GM18907 (cell line): ENCODE results near the gene BOLL.
"Not testable (repeated sequence)": the region's sequence is repeated elsewhere in the genome, so short reads cannot be mapped to it uniquely, and the experiment has no call there.

Source experiments
- ATAC-seq: cut with Tn5 transposase; IDR thresholded peaks from one replicate; pipeline ENCODE4 v1.9.1; 2021; ENCODE audit warnings: mild to moderate bottlenecking, moderate library complexity; ENCODE audit not compliant: unreplicated experiment

Gene BOLL

DNA sequence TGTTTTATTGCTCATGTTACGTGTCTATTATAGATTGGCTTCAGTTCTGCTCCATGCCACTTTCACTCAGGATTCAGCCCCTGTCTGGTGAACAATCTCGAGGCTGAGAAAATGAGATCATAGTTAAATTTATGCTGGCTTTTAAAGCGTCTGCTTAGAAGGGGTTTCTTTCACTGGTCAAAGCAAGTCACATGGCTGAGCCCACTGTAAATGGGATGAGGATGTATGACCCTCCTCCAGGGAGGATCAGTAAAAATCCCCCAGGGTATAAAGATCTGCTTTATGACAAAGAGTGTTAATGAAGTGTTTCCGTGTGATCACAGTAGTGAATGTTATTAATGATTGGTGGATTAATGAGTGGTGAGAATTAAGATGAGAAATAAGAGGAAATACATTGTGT is 13.1 kb upstream of the BOLL start:
- ATAC-seq = no peak

DNA sequence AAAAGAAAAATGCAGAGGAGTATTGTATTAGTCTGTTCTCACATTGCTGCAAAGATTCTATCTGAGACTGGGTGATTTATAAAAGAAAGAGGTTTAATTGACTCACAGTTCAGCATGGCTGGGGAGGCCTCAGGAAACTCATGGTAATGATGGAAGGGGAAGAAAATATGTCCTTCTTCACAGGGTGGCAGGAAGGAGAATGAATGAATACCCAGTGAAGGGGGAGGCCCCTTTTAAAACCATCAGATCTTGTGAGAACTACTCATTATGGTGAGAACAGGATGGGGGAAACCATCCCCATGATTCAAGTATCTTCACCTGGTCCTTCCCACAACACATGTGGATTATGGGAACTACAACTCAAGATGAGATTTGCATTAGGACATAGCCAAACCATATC is 10.2 kb upstream of the BOLL start:
- no peak for ATAC-seq

DNA sequence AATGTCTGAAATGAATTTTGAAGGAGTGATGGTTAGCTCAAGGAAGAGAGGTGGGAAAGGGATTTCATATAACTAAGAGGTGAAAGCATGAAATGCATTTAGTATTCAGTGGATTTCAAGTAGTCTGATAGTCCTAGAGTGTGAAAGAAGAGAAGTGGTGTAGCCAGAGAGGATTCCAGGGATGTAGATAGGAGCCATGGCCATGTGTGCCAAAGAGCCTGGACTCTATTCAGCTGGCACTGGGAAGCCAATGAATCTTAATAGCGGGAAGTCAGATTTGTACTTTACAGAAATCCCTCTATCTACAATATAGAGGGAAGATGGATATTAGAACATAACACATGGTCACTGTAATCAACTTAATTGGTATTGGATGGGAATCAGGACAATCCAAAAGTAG is 8.3 kb upstream of the BOLL start:
- no peak for ATAC-seq

DNA sequence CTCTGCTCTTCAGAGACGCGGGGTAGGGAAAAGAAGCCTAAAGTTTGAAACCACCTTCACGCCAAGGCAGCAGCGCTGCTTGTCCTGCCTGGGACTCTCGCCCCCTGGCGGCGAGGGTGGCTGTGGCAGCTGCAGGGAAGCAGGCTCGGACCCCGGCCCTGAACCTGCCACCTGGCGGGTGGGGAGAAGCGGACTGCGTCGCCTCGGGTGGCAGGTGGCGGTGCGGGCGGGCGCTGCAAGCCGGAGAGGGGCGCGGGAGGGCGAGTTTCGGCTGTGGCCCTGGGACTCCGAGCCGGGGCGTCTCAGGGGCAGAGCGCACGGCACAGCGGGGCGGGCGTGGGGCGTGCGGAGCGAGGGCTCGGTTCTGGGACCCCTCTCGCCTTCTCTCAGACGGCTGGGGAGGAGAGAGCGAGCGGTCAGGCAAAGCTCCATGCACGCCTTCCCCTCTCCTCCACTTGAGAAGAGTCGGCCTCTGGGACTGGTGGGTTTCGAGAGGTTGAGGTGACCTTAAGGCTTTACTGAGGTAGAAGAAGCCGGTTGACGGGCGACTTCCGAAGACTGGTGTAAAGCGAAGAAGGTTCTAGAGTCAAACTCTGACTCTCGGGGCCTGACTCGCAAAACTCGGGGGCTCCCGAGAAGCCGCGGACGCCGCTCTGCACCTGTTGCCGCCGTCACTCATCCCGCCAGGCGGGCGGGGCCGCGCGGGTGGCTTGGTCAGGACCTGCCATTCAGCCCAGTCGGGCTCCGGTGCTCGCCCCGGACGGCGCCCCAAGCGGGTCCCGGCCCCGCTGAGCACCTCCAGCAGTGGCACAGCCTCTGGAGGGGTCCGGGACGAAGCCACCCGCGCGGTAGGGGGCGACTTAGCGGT is 1.1 kb upstream of the BOLL start:
- peak; percentile 67 for ATAC-seq

DNA sequence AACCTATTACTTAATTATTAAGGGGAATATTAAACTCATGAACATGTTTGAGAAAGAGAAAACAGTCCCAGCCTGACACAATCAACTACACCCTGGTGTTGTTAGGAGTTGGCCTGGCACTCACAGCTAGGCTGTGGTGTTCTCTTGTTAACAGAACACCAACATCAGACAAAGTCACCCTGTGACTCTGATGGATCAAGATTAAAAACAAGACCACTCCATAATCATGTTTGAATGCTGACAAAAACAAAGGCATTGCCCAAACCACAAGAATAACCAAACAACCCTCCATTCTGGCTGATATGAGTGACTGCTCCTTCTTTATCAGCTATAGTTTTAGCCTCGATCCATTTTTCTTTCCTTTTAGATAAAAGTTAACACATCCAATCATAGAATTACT is 3.0 kb downstream of the BOLL start:
- ATAC-seq = no peak

DNA sequence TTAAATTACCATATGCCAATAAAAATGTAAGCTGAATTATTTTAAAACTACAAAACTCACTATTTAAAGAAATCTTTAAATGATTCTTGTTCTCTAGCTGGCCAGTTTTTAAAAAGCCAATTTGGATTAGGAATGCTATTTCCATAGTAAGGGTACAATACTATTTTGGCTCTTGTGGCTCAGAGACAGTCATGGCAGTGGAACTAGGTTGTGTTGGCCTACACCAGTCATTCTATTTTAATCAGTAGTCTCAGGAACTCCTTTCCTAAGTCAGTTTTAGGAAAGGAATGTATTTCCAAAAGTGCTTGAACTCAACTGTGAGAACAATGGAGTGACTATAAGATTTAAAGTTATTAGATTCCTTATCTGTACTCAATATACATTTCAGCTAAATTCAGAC is 5.9 kb downstream of the BOLL start:
- ATAC-seq = no peak

DNA sequence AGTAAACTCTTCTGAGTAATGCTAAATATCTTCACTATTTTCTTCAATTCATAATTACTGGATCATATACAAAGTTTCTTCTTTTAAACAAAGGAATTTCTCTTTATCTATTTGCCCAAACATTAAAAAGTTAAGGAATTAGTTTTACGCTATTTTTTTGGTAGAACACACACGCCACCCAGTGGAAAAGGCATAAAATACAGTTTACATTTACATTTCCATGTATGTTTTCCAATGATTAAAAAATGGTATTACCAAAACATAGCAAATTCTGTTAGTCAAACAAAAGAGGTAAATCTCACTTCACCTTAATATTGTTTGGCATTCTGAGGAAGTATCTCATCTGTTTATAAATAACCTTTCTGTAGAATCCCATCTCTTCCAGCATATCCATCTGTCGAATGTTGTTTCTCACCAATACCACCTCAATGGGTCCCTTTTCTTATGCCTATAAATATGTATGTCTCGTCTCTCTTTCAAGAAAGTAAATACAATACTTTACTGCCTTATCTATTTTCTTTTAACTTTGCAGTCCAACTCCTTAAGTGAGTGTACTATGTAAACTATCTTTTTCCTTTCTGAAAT is 7.2 kb downstream of the BOLL start:
- no peak for ATAC-seq

DNA sequence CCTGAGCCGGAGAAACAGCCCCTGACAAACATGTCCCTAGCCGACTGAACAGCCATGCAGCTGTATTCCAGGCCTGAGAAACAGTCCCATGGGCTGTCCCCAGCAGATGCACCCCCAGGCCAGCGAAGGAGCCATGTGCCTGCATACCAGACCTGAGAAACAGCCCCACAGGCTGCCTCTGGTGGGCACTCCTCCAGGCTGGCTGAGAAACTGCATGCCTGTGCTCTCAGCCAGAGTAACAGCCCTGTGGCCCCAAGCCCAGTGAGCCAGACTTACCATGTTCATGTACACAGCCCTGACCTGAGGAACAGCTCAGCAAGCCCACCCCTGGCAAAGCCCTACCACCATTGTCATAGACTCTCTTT is 24.8 kb downstream of the BOLL start:
- ATAC-seq = no peak

DNA sequence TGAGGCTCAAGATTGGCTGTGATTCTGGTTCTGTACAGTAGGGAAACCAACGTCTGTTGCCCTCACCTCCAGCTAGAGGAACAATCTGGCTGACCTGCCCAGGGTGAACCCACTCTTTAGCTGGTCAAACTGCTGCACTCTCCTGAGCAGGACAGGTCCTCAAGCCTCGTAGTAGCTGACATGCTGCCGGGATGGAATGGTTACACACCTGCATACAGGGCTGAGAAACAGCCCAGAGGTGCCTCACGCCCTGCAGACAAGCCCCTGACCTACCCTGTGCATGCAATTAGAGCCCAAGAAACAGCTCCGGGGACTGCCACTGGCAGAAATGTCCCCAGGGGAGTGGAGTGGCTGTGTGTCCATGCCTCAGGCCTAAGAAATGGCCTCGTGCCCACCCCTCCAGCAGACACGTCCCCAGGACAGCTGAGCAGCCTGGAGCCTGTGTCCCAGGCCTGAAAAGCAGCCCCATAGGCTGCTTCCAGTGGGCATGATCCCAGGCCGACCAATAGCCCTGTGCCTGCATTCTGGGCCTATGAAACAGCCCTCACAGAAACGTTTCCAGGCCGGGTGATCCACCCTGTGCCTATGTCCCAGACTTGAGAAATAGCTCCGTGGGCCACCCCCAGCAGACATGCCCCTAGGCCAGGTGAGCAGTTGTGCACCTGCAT is 25.4 kb downstream of the BOLL start:
- no peak for ATAC-seq

DNA sequence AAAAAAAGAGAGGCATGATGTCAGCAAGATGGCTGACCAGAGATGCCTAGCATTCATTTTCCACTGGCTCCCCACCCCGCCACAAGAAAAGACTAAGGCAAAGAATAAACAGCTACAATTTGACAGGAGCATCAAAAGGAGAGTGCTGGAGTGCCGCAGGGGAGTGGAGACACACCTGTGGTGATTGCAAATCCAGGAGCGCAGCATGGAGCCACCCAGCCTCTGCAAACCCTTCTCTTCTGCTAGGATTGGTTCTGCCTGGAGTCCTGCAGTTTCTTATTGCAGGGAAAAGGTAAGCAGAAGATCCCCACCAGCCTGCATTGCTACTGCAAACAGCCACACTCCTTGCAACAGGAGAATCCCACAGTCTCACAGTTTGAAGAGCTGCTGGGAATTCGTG is 26.1 kb downstream of the BOLL start:
- no peak for ATAC-seq

DNA sequence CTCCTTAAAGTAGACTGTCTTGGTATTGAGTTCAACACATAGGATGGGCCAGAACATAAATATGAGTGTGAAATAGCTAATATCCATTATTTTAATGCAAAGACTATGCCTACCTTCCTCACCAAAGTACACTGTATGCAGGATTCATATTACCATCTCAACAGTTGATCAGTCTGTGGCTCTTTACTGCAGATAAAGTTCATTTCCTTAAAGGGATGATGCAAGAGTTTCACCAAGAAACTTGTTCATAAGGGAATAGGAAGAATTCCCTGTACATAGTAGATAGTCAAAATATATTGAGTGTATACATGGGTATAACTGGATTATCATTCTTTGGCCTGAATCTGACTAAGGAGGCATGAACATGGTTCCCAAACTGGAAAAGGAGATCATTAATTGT is 44.9 kb downstream of the BOLL start:
- no peak for ATAC-seq

DNA sequence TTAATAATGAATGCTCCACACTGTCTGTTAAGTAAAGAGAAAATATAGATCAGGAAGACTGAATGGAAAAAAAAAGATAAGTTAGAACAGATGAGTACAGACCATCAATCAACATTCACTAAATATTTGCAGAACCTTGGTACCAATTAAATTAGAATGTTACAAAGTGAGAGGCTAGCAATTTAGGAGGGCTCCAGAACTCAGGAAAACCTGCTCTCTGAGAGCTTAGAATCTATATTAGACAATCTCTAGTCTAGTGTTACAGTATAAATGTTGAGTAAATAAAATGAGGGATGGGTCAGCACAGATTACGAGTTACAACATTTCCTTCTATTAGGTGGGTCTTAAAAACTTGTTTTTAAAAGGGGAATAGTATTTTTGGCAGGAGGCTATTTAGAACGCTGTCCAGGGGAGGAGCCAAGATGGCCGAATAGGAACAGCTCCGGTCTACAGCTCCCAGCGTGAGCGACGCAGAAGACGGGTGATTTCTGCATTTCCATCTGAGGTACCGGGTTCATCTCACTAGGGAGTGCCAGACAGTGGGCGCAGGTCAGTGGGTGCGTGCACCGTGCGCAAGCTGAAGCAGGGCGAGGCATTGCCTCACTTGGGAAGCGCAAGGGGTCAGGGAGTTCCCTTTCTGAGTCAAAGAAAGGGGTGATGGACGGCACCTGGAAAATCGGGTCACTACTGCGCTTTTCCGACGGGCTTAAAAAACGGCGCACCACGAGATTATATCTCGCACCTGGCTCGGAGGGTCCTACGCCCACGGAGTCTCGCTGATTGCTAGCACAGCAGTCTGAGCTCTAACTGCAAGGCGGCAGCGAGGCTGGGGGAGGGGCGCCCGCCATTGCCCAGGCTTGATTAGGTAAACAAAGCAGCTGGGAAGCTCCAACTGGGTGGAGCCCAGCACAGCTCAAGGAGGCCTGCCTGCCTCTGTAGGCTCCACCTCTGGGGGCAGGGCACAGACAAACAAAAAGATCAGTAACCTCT is 56.3 kb downstream of the BOLL start:
- not testable (repeated sequence) for ATAC-seq

DNA sequence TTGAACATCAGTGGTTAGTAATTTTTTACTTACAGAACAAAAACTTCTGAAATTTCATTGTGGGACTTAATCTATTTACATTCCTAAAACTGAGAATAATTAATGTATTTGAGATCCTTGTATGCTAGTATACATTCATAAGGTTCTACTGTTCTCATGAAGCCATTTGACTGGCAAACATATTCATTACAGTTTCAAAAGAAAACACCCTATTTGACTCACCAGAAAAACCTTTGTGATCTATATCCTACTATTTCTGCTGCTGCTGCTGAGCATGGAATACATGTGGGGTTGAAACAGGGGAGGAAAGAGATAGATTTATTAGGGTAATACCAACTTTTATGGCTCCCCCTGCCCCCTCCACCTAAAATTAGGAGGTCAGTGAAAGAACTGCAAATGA is 58.1 kb downstream of the BOLL start:
- no peak for ATAC-seq

DNA sequence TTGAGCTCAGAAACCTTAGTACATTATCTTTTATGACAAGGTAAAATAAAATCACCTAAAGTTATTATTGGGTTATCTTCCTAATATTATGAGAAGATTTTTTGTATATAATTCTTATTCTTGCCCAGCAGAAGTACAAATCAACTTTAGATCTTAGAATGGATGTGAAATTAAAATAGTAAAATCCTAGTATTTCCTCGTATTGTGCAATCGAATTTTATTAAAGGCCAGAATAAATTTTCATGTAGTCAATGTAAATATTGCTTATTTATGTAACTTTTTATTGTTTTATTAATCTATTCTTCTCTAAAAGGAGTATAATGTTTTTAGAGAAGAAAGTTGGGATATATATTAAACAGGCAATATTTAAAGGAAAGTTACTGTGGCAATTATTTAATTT is 67.3 kb downstream of the BOLL start:
- no peak for ATAC-seq

DNA sequence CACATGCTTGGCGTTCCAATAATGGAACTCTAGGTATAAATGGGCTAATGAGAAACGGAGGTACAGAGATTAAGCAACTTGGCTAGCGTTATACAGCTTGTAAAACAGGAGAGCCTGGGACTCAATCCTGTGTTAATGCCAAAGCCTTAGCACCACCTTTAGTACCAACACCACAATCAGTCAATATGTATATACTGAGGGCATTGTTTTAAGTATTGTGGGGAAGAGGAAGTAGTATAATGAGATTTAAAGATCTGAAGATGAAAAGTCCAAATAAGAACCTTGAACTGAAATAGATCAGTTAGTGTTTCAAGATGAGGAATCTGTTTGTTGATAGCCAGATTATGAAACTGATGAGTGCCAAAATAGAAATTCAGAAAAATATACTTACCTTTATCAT is 71.8 kb downstream of the BOLL start:
- no peak for ATAC-seq

DNA sequence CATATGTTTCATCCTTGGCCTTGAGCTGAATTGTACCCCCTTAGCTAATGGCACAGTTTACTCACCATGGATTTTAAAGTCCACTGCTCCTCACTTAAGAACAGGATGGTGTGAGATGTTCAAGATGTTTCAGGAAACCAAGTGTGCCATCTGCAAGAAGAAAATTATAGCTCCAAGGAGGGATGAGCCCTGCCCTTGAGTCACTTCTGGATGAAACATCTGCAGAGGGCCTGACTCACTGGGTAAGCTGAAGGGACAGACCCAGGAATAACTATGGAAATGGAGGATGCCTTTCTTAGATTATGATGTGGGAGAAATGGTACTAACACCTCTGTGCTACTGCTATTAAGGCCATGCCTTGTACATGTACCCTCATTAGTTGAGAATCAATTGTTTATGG is 73.5 kb downstream of the BOLL start:
- ATAC-seq = no peak

DNA sequence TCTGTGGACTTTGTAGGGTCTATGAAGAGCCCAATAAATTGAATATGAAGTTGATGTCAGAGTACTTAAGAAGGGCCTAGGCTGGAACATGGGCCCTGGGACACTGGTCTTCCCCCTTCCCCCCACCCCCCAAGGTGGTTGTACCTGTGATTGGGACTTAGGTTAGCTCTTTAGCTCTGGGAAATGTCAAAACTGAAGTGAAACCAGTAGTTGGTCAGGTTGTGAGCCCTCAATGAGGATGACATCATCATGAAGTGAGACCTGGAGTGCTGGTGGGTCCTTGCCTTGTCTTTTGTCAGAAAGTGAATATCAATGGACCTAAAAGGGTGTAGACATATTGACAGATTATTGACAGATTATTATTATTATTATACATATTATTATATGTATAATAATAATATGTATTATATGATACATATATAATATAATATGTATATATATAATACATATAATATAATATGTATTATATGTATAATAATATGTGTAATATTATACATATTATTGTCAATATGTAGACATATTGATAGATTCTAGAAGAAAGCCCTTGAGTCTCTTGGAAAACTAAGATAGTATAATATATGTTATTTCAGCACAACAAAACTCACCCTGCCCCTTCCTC is 74.6 kb downstream of the BOLL start:
- ATAC-seq = peak; percentile 83

DNA sequence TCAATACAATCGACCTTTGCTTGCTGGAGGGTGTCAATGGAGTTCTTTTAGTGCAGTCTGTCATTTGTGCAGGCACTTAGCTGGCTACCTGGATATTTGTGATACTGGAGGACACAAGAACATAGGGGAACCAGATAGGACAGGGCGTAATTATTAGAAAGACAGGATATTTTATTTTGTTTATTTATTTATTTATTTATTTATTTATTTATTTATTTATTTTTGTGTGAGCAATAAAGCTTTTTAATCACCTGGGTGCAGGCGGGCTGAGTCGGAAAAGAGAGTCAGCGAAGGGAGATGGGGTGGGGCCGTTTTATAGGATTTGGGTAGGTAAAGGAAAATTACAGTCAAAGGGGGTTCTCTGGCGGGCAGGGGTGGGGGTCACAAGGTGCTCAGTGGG is 76.0 kb downstream of the BOLL start:
- not testable (repeated sequence) for ATAC-seq

DNA sequence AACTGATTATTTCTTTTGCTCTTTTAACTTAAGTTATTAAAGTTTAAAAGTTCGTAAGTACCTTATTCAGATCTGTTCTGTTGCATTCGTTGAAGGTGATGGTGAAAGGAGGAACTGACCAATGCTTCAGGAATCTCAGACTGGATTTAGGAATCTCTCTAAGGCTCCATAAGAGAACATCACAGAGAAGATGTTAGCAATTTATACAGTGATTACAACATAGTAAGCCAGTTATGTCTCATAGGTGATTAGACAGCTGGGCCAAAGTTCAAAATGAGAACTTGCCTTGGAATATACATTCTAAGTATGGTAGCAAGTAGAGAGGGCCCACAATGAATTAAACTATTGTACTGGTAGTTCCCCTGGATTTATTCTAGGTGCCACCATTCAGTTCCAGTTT is 76.8 kb downstream of the BOLL start:
- ATAC-seq = no peak

DNA sequence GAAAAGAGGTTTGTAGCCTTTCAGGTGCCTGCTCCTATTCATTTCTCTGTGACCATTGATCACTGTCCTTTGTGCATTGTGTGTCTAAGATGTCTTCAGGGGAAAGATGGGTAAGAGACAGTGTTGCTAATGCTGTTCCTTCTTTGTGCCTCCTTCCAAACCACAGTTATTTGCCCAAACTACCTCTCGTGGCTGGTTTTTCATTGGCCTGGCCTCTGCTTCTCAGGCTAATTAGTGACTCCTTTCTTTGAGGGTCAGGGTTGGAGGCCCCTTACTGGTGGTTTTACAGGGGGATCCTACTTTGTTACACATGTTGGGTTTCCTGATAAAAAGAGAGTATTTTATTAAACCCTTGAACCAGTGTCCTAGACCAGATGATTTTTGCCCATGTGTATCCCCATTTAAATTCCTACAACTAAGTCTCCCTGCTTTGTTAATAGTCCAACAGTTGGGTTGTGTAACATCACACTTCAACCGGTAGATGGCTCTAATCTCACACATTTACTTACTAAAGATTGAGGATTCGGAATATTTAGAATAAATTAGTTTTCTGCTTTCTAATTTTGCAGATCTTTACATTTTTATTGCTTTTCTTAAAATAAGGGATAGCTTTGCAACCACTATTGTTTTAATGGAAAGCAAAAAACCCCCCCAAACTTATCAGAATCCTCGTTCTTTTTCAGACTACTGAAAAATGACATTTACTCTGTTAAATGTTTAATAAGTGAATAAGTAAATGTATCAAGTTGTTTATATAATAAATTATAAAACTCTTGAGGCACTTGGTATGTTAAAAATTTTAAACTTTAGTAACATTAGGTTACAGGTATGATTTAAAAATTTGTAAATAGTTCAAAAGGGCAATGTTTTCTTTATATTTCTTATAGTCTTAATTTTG is 77.6 kb downstream of the BOLL start:
- no peak for ATAC-seq
